GM13976 (cell line): ENCODE data around the gene PSMB10.

Source experiments
- DNase-seq: peaks from one replicate; pipeline ENCODE4 v3.0.0; 2012; ENCODE audit warnings: low spot score
- CTCF ChIP-seq: IDR thresholded peaks from 2 replicates; pipeline ENCODE4 v1.5.1; 2012; ENCODE audit warnings: borderline replicate concordance, mild to moderate bottlenecking; ENCODE audit not compliant: insufficient read depth; ENCODE audit errors: extremely low read depth, missing control alignments, control extremely low read depth
- in situ Hi-C: fragments of 300-500 bp; cut with MboI; formaldehyde crosslinking; loops from one replicate; pipeline ENCODE4 v1.12.0; 2022; ENCODE audit warnings: low sequenced_read_pairs, mixed read lengths, inconsistent platforms; ENCODE audit not compliant: unreplicated experiment

PSMB10 gene

GRCh38 chr16:67963292-67963661, 26.6 kb upstream of the PSMB10 start:
- TF ChIP-seq CTCF = no peak
- in situ Hi-C loops = no loop called here

DNA sequence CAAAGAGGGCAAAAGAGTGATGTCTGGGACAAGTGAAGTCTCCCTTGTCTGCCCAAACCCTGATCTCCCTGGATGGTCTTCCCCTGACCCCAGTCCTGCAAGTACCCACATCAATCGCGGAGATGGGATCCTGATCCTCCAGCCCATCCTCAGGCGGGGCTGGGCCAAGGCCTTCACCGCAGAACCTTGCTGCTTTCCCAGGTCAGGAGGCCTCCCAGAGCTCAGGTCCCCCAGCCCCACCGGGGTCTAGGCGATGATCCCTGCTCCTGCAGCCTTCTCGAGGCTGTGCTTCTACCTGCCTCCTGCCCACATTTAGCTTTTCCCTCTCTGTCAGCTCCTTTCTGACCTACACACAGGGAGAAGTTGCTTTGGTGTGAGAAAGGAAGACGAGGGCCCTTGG, 25.5 kb upstream of the PSMB10 start:
- in situ Hi-C loops = no loop called here
- DNase-seq = no peak
- TF ChIP-seq CTCF = no peak

More at GRCh38 chr16:67963292-67963661, 26.6 kb upstream of the PSMB10 start:
- no peak for DNase-seq

- no peak for TF ChIP-seq CTCF
- no peak for DNase-seq
- in situ Hi-C loops = no loop called here
These were observed 24.9 kb upstream of the PSMB10 start for GRCh38 chr16:67961551-67961957.

- in situ Hi-C loops = no loop called here
- no peak for TF ChIP-seq CTCF
- DNase-seq = no peak
These were observed 23.1 kb upstream of the PSMB10 start for GRCh38 chr16:67959536-67960329.

GRCh38 chr16:67957622-67958021, 21.0 kb upstream of the PSMB10 start:
- in situ Hi-C loops = no loop called here
- no peak for DNase-seq
- TF ChIP-seq CTCF = no peak

GRCh38 chr16:67954421-67955196, 18.0 kb upstream of the PSMB10 start:
- no peak for DNase-seq
- TF ChIP-seq CTCF = no peak
- in situ Hi-C loops = no loop called here
